Measurements from ENCODE around the gene CAMTA1. TPM values are rescaled to one million over a fixed set of nuclear protein-coding genes. Genes with fewer than 3 reads are reported as not detected.

The CAMTA1 gene
- total RNA-seq, 4 donors from 2014 or later, result 57.4 to 88.3 (median 62.1) TPM

- Histone ChIP-seq H3K27me3 (no peaks in the 10 kb centered on the region), H3K9me3 (no peaks in the 10 kb centered on the region), H3K27ac (no peak overlapping the region), H3K36me3 (no peaks in the 10 kb centered on the region), H3K4me1 (no peaks in the 10 kb centered on the region), H3K4me3 (no peak overlapping the region)
- no peak for TF ChIP-seq POLR2A (IDR thresholded peaks at IDR 0.05)
- TF ChIP-seq, protein P1, sequence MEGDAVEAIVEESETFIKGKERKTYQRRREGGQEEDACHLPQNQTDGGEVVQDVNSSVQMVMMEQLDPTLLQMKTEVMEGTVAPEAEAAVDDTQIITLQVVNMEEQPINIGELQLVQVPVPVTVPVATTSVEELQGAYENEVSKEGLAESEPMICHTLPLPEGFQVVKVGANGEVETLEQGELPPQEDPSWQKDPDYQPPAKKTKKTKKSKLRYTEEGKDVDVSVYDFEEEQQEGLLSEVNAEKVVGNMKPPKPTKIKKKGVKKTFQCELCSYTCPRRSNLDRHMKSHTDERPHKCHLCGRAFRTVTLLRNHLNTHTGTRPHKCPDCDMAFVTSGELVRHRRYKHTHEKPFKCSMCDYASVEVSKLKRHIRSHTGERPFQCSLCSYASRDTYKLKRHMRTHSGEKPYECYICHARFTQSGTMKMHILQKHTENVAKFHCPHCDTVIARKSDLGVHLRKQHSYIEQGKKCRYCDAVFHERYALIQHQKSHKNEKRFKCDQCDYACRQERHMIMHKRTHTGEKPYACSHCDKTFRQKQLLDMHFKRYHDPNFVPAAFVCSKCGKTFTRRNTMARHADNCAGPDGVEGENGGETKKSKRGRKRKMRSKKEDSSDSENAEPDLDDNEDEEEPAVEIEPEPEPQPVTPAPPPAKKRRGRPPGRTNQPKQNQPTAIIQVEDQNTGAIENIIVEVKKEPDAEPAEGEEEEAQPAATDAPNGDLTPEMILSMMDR (IDR thresholded peaks at IDR 0.05), result no peak
- no peak for DNase-seq
Observed at GRCh38 chr1:7658099-7658498, 872.8 kb downstream of the CAMTA1 start.

DNA sequence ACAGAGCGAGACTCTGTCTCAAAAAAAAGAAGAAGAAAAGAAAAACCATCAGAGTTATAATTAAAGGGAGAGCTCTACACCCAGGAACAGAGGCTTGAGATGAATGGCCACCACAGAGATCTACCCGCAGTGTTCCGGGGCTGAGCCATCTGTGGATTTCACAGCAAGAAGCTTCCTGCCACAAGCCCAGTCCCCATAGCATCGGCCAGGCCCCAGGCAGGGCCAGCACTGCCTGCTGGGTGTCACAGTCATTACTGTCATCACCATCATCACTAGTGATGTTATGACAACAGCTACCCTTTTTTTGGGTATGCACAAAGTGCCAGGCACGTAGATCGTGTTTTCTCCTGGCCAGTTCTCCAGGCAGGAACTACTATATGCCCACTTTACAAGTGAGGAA is 874.3 kb downstream of the CAMTA1 start:
- DNase-seq, result no peak
- TF ChIP-seq, protein P1 (IDR thresholded peaks at IDR 0.05), result no peak
- no peak for TF ChIP-seq POLR2A (IDR thresholded peaks at IDR 0.05)
- Histone ChIP-seq H3K27ac (no peak overlapping the region), H3K4me1 (no peaks in the 10 kb centered on the region), H3K27me3 (no peaks in the 10 kb centered on the region), H3K4me3 (no peak overlapping the region), H3K9me3 (no peaks in the 10 kb centered on the region), H3K36me3 (no peaks in the 10 kb centered on the region)

GRCh38 chr1:7663451-7664146 is 878.3 kb downstream of the CAMTA1 start:
- TF ChIP-seq, protein P1 (IDR thresholded peaks at IDR 0.05), result no peak
- no peak for TF ChIP-seq POLR2A (IDR thresholded peaks at IDR 0.05)
- no peak for DNase-seq
- Histone ChIP-seq H3K4me1 (no peaks in the 10 kb centered on the region), H3K9me3 (no peaks in the 10 kb centered on the region), H3K36me3 (no peaks in the 10 kb centered on the region), H3K27ac (no peak overlapping the region), H3K27me3 (no peaks in the 10 kb centered on the region), H3K4me3 (no peak overlapping the region)

GRCh38 chr1:7664147-7664892 is 879.1 kb downstream of the CAMTA1 start:
- H3K4me3 ChIP-seq, result no peak overlapping the region
- no peaks in the 10 kb centered on the region for H3K36me3 ChIP-seq
- no peak for DNase-seq
- no peaks in the 10 kb centered on the region for H3K9me3 ChIP-seq
- no peak overlapping the region for H3K27ac ChIP-seq
- no peak for TF ChIP-seq POLR2A (IDR thresholded peaks at IDR 0.05)
- TF ChIP-seq, protein P1 (IDR thresholded peaks at IDR 0.05), result no peak
- peaks cover 0 to 1% (median 0%) of the 10 kb centered on the region in 4 donors for H3K4me1 ChIP-seq
- H3K27me3 ChIP-seq, result no peaks in the 10 kb centered on the region

DNA sequence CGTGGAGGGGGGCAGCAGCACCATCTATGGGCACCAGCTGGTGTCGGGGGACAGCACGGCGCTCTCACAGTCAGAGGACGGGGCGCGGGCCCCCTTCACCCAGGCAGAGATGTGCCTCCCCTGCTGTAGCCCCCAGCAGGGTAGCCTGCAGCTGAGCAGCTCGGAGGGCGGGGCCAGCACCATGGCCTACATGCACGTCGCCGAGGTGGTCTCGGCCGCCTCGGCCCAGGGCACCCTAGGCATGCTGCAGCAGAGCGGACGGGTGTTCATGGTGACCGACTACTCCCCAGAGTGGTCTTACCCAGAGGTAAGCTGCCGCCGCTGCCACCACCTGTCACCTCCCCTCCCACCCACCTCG is 879.6 kb downstream of the CAMTA1 start:
- peaks cover 0 to 7% (median 0%) of the 10 kb centered on the region in 4 donors for H3K4me1 ChIP-seq
- H3K4me3 ChIP-seq, result no peak overlapping the region
- TF ChIP-seq POLR2A (IDR thresholded peaks at IDR 0.05), result no peak
- TF ChIP-seq, protein P1 (IDR thresholded peaks at IDR 0.05), result no peak
- no peaks in the 10 kb centered on the region for H3K27me3 ChIP-seq
- H3K27ac ChIP-seq, result no peak overlapping the region
- no peak for DNase-seq
- H3K9me3 ChIP-seq, result no peaks in the 10 kb centered on the region
- no peaks in the 10 kb centered on the region for H3K36me3 ChIP-seq
